HG03457 (cell line): ENCODE data around the gene CHAC1.

Experiments
- ATAC-seq: cut with Tn5 transposase; IDR thresholded peaks from one replicate; pipeline ENCODE4 v1.9.1; 2021; ENCODE audit warnings: moderate number of reproducible peaks; ENCODE audit not compliant: unreplicated experiment

Gene CHAC1

DNA sequence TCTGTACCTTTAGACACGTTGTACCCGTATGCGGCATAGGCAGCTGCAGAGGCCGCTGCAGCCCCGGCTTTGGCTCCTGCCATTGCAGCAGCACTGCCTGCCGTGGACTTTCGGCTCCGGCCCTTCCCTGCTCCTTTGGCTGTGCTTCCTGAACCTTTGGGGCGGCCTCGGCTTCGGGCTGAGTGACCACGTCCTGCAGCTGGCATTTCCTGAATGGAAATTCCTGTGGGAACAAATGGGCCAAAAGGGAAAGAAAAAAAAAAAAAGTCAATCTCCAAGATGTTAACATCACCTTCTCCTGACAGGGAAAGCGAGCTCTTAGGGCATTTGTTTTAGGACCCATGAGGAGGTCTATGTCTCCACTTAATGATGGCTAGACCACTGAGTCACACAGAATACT, 29.6 kb downstream of the CHAC1 start:
- ATAC-seq, result no peak

DNA sequence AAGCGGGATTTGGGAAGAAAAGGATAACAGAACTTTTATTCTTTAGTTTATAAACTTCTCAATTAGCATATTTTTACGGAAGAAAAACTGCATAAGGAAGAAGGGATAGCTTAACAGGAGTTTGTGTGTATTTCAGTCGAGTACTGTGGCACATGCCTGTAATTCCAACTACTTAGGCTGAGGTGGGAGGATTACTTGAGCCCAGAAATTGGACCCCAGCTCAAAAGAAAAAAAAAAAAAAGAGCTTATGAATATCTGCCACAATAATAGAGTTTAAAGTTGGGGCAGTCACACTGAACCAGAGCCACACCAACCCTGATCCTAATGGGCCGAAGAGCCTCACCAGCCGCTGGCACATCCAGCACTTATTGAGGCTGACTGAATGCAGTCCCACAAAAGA, 31.1 kb downstream of the CHAC1 start:
- ATAC-seq, result no peak

DNA sequence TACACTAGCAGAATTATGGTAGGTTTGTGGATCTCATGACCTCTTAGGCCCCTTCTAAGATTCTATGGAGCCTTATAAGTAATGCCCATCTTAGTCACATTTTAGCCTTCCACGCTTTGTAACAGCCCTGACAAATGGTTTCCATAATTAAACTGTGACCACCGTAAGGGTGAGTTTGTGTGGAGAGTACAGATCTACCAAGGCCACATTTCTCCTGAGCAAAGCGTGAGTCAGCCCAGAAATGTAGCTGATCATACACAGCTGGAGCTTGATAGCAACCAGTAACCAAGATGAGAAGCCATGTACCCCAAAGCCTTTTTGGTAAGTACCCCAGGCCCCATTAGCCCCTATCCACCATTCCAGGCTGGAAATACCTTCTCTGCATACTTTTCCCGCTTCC, 31.7 kb downstream of the CHAC1 start:
- ATAC-seq, result no peak

DNA sequence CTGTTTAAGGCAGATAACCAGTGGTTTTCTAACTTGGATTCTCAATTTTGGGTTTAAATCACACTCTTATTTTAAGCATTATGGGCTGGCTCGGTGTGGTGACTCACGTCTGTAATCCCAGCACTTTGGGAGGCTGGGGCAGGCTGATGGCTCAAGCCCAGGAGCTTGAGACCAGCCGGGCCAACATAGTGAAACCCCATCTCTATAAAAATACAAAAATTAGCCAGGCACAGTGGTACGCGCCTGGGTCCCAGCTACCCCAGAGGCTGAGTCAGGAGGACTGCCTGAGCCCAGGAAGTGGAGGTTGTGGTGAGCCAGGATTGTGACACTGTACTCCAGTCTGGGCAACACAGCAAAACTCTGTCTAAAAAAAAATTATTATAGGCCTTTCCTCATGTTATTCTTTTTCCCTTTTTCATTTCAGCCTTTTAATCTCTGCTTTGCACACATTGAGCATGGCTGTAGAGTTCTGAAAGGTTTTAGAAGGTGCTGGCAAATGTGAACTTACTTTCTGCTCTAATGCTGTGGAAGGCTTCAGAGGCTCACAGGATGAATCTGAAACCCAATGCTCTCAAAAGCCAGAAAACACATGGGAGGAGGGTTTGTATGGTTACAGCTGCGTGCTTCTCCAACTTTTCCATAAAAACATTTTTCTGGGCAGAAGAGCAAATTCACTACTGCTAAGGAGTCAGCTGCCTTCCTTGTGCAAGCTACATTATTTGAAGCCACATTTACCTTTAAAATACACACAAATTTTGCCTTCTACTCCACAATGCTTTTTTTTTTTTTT, 32.5 kb downstream of the CHAC1 start:
- ATAC-seq, result no peak

DNA sequence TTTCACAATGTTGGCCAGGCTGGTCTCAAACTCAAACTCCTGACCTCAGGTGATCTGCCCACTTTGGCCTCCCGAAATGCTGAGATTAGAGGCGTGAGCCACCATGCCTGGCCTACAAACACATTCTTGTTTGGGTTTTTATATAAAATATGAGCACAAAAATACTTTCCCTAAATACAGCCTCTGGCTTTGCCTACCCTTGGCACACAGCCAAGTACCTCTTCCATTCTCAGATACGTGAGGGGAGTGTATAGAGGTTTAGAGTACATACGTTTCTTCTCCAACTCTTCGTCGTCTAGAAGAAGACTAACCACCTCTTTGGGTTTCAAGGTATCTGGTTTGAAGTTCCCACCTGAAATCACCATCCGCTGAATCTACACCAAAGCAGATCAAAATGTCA, 33.5 kb downstream of the CHAC1 start:
- no peak for ATAC-seq

DNA sequence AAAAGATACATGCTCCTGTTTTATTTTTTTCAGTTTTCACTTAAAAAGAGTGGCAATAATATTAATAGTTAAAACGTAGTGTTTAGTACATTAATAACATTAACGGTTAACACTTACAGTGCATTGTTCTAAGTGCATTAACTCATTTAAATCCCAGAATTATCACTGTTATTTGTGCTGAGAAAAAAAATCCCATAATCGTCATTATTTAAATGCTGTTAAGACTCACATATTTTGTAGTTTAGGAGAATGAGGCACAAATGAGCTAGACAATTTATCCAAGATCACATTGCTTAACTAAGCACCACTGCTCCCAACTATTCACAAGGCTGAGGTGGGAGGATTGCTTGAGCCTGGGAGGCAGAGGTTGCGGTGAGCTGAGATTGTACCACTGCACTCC, 34.9 kb downstream of the CHAC1 start:
- no peak for ATAC-seq

DNA sequence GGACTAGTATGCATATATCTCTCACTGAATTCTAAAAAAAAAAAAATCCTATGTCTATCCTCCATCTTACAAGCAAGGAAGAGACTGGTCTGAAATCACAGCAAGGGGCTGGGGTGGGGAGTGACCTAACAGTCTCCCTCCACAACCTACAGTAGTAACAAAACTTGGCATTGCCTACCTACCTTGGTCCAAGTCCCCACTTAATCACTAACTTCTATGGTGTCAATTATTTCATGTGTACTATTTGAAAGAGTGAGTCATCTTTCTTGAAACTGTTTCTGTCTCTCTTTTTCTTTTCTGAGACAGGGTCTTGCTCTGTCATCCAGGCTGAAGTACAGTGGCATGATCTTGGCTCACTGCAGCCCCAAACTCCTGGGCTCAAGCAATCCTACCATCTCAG, 36.8 kb downstream of the CHAC1 start:
- ATAC-seq, result no peak

DNA sequence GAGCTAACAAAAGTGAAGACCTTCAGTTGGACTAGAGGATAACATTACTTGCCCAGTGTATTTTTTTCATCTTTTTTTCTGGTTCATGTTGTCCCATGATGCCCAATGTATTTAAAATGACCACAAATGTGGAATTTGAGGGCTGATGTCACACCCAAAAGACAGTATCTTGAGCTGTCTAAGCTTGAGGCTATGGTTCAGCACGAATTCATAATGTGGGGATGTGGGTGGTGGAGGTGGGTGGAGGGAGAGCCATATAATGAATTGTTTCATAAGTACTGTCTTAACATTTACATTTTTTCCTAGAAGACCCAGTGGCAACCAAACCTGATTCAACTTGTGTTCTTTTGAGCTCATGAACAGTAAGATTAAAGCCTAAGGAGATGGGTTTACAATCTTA, 37.5 kb downstream of the CHAC1 start:
- no peak for ATAC-seq

DNA sequence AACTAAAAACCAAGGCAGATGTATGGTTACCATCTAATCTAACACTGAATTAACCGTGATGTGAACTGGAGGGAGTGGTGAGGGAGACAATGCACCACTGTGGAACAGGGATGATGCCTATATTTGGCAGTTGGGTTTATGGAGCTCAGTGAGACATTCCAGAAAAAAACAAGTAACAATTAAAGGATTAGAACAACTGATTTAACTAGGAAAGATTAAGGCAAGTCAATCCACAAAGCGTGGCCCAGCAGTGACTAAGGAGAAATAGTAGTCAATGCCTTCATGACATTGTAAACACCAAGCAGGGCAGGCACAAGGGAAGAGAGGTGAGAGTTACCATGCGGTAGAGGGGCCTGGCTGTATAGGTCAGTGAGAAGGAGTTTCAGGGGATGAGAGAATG, 38.1 kb downstream of the CHAC1 start:
- ATAC-seq, result no peak

DNA sequence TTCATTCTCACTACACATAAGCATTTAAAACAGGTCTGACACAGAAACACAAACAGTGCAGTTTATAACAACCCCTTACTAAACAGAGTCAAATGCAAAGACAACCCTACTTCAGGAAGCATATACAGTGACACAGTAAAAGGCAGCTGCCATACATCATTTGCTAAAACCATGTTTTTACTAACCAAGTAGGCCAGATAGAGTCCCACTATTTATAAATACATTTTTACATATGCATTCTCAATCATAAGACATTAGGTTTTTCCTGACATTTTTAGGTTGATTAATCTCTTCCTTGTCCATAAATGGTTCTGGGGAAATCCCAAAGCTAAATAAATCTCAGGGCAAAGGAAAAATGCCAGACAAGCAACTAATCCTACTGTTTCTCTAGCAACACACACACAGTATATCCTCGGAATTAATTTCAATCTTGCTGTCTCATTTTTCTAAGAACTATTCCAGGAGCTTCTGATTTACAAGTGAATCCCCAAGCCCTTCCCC, 39.0 kb downstream of the CHAC1 start:
- ATAC-seq, result no peak

DNA sequence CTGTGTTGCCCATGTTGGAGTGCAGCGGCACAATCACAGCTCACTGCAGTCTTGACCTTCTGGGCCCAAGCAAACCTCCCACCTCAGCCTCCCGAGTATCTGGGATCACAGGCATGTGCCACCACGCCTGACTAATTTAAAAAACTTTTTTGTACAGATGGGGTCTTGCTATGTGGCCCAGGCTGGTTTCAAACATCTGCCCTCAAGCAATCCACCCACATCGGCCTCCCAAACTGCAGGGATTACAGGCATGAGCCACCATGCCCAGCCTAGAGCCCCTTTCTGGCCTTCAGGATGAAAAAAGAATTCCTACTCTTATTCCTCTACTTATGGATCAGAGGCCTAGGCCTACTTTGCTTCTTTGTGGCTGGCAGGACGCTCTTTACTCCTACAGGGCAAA, 39.6 kb downstream of the CHAC1 start:
- no peak for ATAC-seq

DNA sequence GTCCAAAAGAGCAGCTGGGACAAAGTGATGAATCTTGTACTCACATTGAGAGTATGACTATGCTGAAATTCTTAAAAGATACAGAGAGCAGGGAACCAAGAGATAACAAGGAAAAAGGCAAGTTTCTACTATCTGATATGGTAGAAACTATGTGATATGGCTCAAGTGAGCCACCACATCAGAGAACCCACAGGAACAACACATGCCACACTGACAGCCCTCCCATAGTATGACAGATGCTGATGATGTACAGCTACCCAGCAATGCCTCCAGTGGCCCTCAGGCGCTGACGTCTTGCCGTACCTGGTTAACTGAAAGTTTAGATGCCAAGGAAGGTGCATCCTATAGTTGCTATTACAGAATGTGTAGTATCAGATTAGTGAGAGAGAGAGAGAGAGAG, 42.4 kb downstream of the CHAC1 start:
- no peak for ATAC-seq

DNA sequence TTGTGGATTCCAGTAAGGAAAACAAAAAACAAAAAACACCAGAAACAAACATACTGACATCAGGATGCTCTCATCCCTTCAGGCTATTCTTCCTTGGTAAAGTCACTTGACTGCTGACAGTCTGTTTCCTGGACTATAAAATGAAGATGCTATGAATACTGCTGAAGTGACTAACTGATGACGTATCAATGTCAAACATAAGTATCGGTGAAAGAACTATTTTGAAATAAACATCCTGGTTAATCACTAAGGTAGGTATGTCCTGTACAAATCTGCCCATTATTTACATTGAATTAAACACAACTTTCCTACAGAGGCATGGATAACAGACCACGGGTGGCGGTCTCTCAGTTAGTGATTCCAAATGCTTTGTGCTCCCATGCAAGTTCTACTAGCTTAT, 45.9 kb downstream of the CHAC1 start:
- no peak for ATAC-seq

DNA sequence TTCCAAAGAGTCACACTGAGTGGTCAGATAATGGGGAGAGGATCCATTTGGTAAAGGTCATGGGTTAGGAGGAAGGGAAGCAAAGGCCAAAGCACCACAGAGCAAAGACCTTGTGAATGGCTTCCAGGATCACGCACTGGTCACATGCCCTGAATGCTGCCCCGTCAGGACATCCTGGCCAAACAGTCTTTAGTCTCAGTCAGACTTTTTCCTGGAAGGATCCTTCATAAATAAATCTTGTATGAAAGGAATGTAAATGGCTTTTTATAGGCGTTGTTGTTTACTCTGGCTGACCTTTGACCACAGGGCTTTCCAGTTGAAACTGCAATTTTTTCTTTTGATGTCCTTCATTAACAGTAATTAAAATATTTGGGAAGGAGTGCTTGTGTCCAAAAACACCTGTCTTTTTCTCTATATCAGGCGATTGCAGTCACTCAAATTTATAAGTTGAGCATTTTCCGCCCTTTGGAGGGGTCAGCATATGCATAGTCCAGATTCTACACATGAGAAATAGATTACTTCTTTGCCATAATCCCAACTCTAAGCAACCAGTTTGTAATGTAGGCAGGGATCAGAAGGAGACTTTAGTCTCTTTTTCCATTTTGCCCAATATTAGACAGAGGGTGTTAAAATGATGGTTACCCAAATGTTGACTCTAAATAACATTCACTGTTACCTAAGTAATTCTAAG, 48.4 kb downstream of the CHAC1 start:
- ATAC-seq, result no peak

DNA sequence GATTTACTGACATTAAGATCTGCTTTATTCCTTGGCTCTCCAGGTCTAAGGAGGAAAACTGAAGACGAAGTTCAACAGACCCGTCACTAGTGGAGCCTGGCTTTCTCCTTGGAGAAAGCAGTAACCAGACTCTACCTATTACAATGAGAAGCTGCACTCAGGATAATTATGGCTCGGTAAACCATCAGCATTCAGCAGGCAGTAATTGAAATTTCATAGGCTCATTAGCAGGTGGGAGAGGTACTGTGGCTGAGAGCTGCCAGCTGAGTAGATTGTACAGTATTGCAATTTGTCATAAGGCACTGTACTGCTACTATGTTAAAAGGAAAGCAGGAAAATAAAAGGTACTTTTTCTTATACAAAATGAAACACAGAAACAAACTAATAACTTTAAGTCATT, 51.2 kb downstream of the CHAC1 start:
- no peak for ATAC-seq
